Spleen (tissue), 11 donors: ENCODE data around the gene HNRNPA2B1. TPM values are rescaled to one million over a fixed set of nuclear protein-coding genes. Genes with fewer than 3 reads are reported as not detected.

Experiments used
- DNase-seq: peaks from one replicate; pipeline ENCODE4 v3.0.0-alpha.2; 2020
- H3K27ac ChIP-seq, 8 donors: fragments of 200-600 bp; sonication (generic) in 7 of 8; 1 replicate in 4 of 8; 2 replicates in 4 of 8; pipeline versions ENCODE4 v1.5.0 to v1.8.0; 2016 to 2021; ENCODE audit warnings: inconsistent platforms in 4 of 8, mild to moderate bottlenecking in 4 of 8, moderate library complexity in 1 of 8
- H3K27me3 ChIP-seq, 7 donors: fragments of 200-600 bp; sonication (generic) in 6 of 7; replicated peaks in 1 of 7; 1 replicate in 4 of 7; 2 replicates in 3 of 7; pipeline versions ENCODE4 v1.5.0 to v1.8.0; 2016 to 2021; ENCODE audit warnings: inconsistent platforms in 3 of 7, mild to moderate bottlenecking in 1 of 7
- H3K36me3 ChIP-seq, 6 donors: fragments of 200-600 bp; sonication (generic) in 5 of 6; 1 replicate in 4 of 6; 2 replicates in 2 of 6; pipeline versions ENCODE4 v1.5.0 to v1.8.0; 2016 to 2021; ENCODE audit warnings: inconsistent platforms in 2 of 6
- H3K4me1 ChIP-seq, 6 donors: fragments of 200-600 bp; sonication (generic) in 5 of 6; 1 replicate in 3 of 6; 2 replicates in 3 of 6; pipeline versions ENCODE4 v1.5.0 to v1.8.0; 2016 to 2021; ENCODE audit warnings: inconsistent platforms in 3 of 6
- H3K4me3 ChIP-seq, 8 donors: fragments of 200-600 bp; sonication (generic) in 7 of 8; 1 replicate in 4 of 8; 2 replicates in 4 of 8; pipeline versions ENCODE4 v1.5.0 to v1.8.0; 2016 to 2021; ENCODE audit warnings: inconsistent platforms in 4 of 8, mild to moderate bottlenecking in 4 of 8, moderate library complexity in 2 of 8
- H3K9me3 ChIP-seq, 8 donors: fragments of 200-600 bp; sonication (generic) in 7 of 8; 1 replicate in 4 of 8; 2 replicates in 4 of 8; pipeline versions ENCODE4 v1.5.0 to v1.8.0; 2016 to 2021; ENCODE audit warnings: inconsistent platforms in 4 of 8
- CTCF ChIP-seq, 11 experiments: fragments of 200-600 bp in 7 of 11; fragments of 450-650 bp in 4 of 11; sonication (generic) in 4 of 11; IDR thresholded peaks in 8 of 11; conservative IDR thresholded peaks in 3 of 11; 1 replicate in 7 of 11; 2 replicates in 4 of 11; pipeline versions ENCODE4 v1.4.0 to v1.8.0; 2016 to 2021; ENCODE audit warnings: antibody characterized with exemption in 11 of 11, inconsistent platforms in 4 of 11, mild to moderate bottlenecking in 1 of 11
- POLR2A ChIP-seq, 3 donors: fragments of 450-650 bp; IDR thresholded peaks; one replicate each; pipeline ENCODE4 v1.5.1; 2017; ENCODE audit warnings: antibody characterized with exemption in 3 of 3, mild to moderate bottlenecking in 1 of 3
- POLR2AphosphoS5 ChIP-seq, 3 donors: sonication (generic); formaldehyde crosslinking; IDR thresholded peaks; one replicate each; pipeline ENCODE4 v1.5.1; 2017; ENCODE audit warnings: antibody characterized with exemption in 3 of 3
- WGBS, 5 donors: extraction: QIAGEN DNeasy Blood & Tissue Kit in 3 of 5; methylation state at CpG; one replicate each; pipeline versions ENCODE4 v1.1.5 to v1.1.7; 2013 to 2018; 5-methylcytosine and 5-hydroxymethylcytosine counted together
- intact Hi-C: fragments of 100-400 bp; cut with DNase I; formaldehyde crosslinking; loops from one replicate; pipeline ENCODE4 v1.15.0; 2023; ENCODE audit warnings: low total_unique reads
- polyA plus RNA-seq, 3 donors: library from polyadenylated mRNA; stranded (reverse); fragments of 200-250 nt; gene quantifications; one replicate each; pipeline ENCODE4 v1.2.1, GENCODE V29; 2013
- total RNA-seq, 7 donors: library from RNA; depleted of rRNA in 3 of 7; stranded (reverse); fragments of >200 nt in 3 of 7; fragmentation: NEBNext Ultra II Directional in 4 of 7; extraction: Animal tissue kit (Norgen Biotek cat#: 25700) in 4 of 7; gene quantifications; one replicate each; pipeline versions ENCODE4 v1.1.0 to v1.2.1, GENCODE V29; 2016 to 2021
- donor health status: healthy with polysubstance abuse.
- donor health status: DM: no; HTN: no; CAD: no; lungs with moderate emphysema.
- donor health status: DM: no; HTN: no; CAD: no.
- donor health status: Bipolar disorder and iron deficiency.
- donor health status: healthy.
- donor health status: DM: no; HTN: no; CAD: no.
- donor health status: DM: yes; HTN: yes; CAD: no.

The HNRNPA2B1 gene
- total and polyA plus RNA-seq, 10 donors, result 267 to 690 (median 458) TPM

GRCh38 chr7:26145238-26145637 is 55.3 kb downstream of the HNRNPA2B1 start:
- Histone ChIP-seq H3K9me3 (no peaks in the 10 kb centered on the region), H3K27me3 (peaks cover 0 to 15% (median 0%) of the 10 kb centered on the region in 7 donors), H3K27ac (no peak overlapping the region), H3K4me1 (peaks cover 0 to 26% (median 0%) of the 10 kb centered on the region in 6 donors), H3K36me3 (no peaks in the 10 kb centered on the region), H3K4me3 (no peak overlapping the region)
- TF ChIP-seq POLR2AphosphoS5 (IDR thresholded peaks at IDR 0.05) (no peak), CTCF (IDR thresholded peaks at IDR 0.05 in 8 of 11, conservative IDR thresholded peaks at IDR 0.05 in 3 of 11) (no peak), POLR2A (IDR thresholded peaks at IDR 0.05) (no peak)
- intact Hi-C loops, result no loop called here
- no peak for DNase-seq
- 89 to 96% (median 96%) methylated on average over 4 of the region's 4 CpGs for WGBS, 5 donors

GRCh38 chr7:26144184-26145080 is 56.1 kb downstream of the HNRNPA2B1 start:
- TF ChIP-seq POLR2AphosphoS5 (IDR thresholded peaks at IDR 0.05) (no peak), CTCF (IDR thresholded peaks at IDR 0.05 in 8 of 11, conservative IDR thresholded peaks at IDR 0.05 in 3 of 11) (no peak), POLR2A (IDR thresholded peaks at IDR 0.05) (no peak)
- Histone ChIP-seq H3K4me3 (no peak overlapping the region), H3K27ac (peak overlapping the region in 1 of 8 donors; percentile 26), H3K9me3 (no peaks in the 10 kb centered on the region), H3K27me3 (peaks cover 0 to 15% (median 0%) of the 10 kb centered on the region in 7 donors), H3K36me3 (no peaks in the 10 kb centered on the region), H3K4me1 (peaks cover 0 to 33% (median 0%) of the 10 kb centered on the region in 6 donors)
- 84 to 92% (median 88%) methylated on average over 13 of the region's 13 CpGs for WGBS, 5 donors
- DNase-seq, result no peak
- intact Hi-C loops, result no loop called here

- DNase-seq, result no peak
- Histone ChIP-seq H3K9me3 (no peaks in the 10 kb centered on the region), H3K4me3 (no peak overlapping the region), H3K36me3 (no peaks in the 10 kb centered on the region), H3K27me3 (peaks cover 0 to 15% (median 0%) of the 10 kb centered on the region in 7 donors), H3K27ac (peak overlapping the region in 1 of 8 donors; percentile 26), H3K4me1 (peaks cover 0 to 33% (median 0%) of the 10 kb centered on the region in 6 donors)
- 43 to 81% (median 58%) methylated on average over 5 of the region's 5 CpGs for WGBS, 5 donors
- TF ChIP-seq CTCF (IDR thresholded peaks at IDR 0.05 in 8 of 11, conservative IDR thresholded peaks at IDR 0.05 in 3 of 11), result no peak
- TF ChIP-seq POLR2A (IDR thresholded peaks at IDR 0.05), result no peak
- TF ChIP-seq POLR2AphosphoS5 (IDR thresholded peaks at IDR 0.05), result no peak
- intact Hi-C loops, result no loop called here
These were observed 57.1 kb downstream of the HNRNPA2B1 start for GRCh38 chr7:26143298-26144048.

GRCh38 chr7:26141077-26141476 is 59.5 kb downstream of the HNRNPA2B1 start:
- intact Hi-C loops, result no loop called here
- Histone ChIP-seq H3K4me3 (no peak overlapping the region), H3K36me3 (no peaks in the 10 kb centered on the region), H3K4me1 (peaks cover 0 to 33% (median 0%) of the 10 kb centered on the region in 6 donors), H3K27me3 (peaks cover 0 to 15% (median 0%) of the 10 kb centered on the region in 7 donors), H3K9me3 (no peaks in the 10 kb centered on the region), H3K27ac (no peak overlapping the region)
- 56 to 91% (median 82%) methylated on average over 2 of the region's 2 CpGs for WGBS, 5 donors
- no peak for TF ChIP-seq POLR2A (IDR thresholded peaks at IDR 0.05)
- TF ChIP-seq CTCF (IDR thresholded peaks at IDR 0.05 in 8 of 11, conservative IDR thresholded peaks at IDR 0.05 in 3 of 11), result no peak
- TF ChIP-seq POLR2AphosphoS5 (IDR thresholded peaks at IDR 0.05), result no peak
- no peak for DNase-seq
